GM12873 (cell line): Measurements from ENCODE around the gene BCAT1.

Experiments used
- CTCF ChIP-seq: IDR thresholded peaks from 2 replicates; pipeline ENCODE4 v1.5.1; 2012; ENCODE audit warnings: low read depth, mild to moderate bottlenecking, moderate library complexity, low read length, control low read depth; ENCODE audit not compliant: insufficient read depth; ENCODE audit errors: missing control alignments

Gene BCAT1

GRCh38 chr12:24814379-24815113 lies 134.4 kb downstream of the BCAT1 start:
- TF ChIP-seq CTCF, result no peak

DNA sequence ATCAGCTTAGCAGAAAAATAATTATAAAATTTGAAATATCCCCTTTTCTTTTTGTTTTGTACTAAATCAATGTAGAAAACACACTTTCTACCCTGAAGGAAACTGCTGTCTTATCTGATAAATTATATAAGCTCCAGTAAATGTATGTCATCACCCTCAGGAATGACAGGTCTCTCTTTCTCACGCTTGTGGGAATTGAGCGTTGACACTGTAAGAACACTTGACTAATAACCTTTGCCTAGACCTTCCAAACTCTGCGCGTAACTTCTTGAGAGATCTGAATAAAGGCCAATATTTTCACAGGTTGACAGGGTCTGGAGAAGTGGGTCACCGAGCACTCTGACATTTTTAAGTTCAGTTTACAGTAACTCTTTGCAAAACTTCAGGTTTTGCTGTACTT lies 138.5 kb downstream of the BCAT1 start:
- TF ChIP-seq CTCF, result no peak

DNA sequence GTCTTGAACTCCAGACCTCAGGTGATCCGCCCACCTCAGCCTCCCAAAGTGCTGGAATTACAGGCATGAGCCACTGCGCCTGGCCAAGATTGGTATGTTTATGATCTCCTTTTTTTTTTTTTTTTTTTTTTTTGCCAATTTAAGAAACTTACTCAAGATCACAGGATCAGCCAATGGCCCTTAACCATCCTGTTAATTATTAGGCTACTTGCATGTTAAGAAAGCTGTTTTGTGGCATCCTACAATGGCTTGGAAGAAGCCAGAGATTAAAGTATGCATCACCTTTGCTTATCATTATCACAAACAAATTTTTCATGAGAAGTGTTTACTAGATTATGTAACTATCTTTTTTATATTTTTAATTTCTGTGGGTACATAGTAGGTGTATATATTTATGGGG lies 140.2 kb downstream of the BCAT1 start:
- no peak for TF ChIP-seq CTCF

- TF ChIP-seq CTCF, result no peak
These were observed 142.5 kb downstream of the BCAT1 start for GRCh38 chr12:24806386-24806785.

GRCh38 chr12:24803430-24804245 lies 145.3 kb downstream of the BCAT1 start:
- no peak for TF ChIP-seq CTCF

DNA sequence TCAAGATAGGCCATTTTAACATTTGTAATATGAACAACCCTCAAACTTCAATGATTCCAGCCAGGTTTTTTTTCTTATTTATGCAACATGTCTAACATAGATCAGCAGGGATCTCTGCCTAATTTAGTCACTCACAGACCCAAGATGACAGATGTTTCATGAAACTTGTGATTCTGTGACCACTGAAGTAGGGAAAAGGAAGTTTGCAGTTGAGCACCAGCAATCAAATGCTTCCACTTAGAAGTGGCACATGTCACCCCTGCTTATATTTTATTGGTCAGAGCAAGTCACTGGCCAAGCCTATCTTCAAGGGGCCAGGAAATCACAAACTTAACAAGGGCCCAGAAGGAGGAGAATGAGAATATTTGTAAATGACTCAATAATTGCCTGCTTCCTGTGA lies 150.6 kb downstream of the BCAT1 start:
- TF ChIP-seq CTCF, result no peak

GRCh38 chr12:24797901-24798300 lies 151.0 kb downstream of the BCAT1 start:
- TF ChIP-seq CTCF, result no peak
